Nucleus accumbens (tissue), 56 donors: ENCODE data around the gene TRIM45.
"Not testable (repeated sequence)": the region's sequence is repeated elsewhere in the genome, so short reads cannot be mapped to it uniquely, and the experiment has no call there.

Experiments
- DNase-seq, 56 donors: peaks; one replicate each; lab custom pipeline; 2025; lab: John Stamatoyannopoulos, UW

The TRIM45 gene

DNA sequence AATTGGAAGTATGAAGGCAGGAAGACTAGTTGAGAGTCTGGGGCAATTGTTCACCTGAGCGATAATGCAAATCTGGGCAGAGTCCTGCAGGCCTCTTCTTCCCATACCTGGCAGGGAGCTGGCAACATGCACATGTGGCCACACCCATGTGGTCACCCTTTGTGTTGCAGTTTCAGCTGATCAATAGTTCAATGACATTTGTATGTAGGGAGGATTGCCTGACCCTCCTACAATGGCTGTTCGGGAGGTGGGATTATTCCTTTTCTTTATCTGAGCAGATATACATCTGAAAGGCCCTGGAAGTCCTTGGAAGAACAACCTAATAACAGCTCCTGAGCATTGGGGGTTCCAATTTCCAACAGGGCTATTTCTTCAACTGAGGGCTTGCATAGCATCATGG, 15.2 kb upstream of the TRIM45 start:
- no peak for DNase-seq

DNA sequence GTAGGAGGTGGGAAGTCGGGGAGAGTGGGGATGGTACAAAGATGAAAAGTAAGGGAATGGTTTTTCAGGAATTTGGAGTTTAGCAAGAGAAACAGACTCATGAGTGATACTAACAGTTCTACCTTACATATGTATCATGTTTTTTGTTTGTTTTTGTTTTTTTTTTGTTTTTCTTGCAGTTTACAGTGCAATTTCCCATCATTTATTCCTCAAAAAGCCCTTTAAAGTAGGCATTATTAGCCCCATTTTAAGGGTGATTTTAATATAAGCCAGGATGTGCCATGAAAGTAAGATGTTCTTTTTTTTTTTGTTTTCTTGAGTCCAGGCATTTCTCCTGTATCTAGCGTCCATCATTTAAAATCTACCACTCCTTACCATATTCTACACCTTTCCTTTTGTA, 13.8 kb upstream of the TRIM45 start:
- no peak for DNase-seq

DNA sequence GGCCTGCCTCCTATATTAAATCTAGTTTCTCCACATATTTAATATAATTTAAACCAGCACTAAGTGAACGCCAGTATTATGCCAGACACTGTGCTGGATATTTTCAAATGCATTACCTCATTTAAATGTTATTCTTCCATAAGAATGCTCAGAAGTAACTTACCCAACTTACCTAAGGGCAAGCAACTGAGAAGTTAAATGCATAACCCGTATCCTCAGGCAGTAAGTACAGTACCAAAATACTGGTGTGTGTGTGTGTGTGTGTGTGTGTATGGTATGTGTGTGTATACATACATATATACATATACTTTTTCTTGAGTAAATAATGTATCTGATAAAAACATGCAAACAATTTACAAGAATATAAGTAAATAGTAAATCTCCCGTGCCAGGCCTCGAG, 9.0 kb upstream of the TRIM45 start:
- DNase-seq: no peak

DNA sequence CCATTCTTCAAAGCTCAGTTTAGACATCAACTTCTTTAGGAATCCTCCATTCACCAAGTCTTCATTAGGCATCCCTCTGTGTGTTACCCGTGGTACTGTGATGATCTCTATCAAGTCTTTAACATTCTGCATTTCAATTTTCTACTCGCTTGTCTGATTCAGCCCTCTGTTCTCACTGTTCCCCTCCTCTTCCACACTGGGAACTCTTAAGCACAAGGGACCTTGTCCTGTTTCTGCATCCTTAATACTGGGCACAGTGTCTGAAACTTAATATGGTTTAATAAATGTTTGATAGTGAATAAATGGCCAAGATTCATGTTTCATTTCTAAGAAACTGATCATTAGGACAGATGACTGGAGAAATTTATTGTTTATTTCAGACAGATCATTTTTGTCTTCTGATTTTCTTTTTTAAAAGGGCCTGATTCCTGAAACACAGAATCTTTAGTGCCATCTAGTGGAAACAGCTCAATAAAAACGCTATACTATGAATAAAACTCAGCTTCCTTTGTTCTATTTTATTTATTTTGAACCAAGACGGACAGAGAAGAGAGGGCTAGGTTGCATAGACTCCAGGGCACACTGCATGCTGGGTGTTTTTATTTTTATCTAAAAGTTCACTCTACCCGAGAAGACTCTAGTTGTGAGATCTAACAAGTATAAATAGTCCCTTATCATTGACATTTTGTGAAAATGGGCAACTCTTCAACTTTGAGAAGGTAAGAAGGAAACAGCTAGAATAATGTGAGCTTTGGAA, 7.0 kb upstream of the TRIM45 start:
- no peak for DNase-seq

DNA sequence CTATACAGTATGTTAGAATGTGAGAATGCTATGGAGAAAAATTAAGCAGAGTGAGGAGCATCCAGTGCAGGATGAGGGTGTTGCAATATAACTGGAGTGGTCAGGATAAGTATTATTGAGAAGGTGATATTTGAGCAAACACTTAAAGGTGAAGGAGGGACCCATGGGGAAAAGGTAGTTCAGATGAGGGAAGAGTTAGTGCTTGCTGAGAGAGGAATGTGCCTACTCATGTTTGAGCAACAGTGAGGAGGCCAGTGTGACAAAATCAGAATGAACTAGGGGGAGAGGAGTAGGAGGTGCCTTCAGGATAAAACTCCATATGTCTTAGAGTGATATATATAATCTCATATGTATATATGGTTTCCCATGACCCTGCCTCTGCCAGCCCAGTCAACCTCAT, 6.2 kb upstream of the TRIM45 start:
- no peak for DNase-seq

DNA sequence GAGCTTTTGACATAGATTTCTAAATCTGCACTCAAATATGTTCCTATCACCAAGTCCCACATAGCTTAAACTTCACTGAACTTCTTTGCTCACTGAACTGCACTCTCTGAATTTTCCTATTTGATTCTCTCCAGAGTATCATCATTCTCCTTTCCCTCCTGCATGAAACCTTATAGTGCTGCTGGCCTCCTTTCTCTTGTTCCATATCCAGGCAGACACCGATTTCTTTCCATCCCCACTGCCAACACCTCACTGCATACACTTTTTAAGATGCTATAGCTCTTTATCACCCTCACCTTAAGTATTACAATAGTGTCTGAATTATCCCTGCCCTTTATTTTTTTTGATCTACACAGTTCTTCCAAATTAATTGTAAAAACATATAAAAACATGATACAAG, 3.1 kb upstream of the TRIM45 start:
- DNase-seq: no peak

DNA sequence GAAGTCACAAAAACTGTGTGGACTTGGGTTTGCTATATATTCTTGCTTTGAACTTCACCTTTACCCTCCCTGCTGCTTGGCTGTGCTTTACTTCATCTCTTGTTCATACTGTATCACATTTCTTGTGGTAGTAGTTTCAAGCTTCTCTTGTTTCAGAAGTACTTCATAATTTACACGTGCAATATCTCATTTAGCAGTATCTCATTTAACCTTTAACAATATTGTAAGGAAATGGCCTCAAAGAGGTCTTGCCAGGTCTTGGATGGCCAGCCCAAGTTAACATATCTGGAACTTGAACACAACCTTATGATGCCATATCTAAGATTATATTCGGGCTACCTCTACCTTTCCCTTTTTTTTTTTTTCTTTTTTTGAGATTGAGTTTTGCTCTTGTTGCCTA, 1.7 kb upstream of the TRIM45 start:
- no peak for DNase-seq

DNA sequence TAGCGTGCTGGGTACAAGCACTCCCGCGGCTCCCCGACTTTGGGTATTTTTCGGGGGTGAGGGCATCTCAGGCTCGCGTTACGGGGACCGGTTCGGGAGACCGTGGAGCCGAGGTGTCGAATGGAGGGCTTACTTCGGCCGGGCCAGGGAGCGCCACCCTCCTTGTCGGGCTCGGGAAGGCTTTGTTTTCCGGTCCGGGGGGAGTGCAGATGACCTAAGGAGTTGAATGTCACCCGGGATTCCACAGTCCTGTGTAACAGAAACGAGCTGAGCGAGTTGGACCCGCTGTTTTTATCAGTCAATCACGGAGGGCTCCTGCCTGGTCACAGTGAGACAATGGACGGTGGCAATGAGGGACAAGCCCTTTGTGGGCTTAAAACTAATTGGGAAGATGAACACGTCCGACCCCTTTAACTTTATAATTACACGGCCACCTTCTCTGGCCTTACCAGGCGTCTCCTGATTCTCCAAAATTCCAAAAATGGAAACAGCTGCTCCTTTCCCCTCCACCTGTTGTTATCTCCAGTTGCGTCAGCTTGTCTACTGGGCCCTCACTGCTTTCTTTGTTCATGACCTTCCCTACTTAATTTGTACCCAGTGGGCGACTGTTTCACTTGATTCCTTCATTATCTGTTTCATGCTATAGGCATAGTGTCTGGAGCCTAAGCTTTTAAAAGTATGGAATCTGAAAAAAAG, 929 bp upstream of the TRIM45 start:
- DNase-seq: peak in 2 of 56 donors; percentile 54 to 77

DNA sequence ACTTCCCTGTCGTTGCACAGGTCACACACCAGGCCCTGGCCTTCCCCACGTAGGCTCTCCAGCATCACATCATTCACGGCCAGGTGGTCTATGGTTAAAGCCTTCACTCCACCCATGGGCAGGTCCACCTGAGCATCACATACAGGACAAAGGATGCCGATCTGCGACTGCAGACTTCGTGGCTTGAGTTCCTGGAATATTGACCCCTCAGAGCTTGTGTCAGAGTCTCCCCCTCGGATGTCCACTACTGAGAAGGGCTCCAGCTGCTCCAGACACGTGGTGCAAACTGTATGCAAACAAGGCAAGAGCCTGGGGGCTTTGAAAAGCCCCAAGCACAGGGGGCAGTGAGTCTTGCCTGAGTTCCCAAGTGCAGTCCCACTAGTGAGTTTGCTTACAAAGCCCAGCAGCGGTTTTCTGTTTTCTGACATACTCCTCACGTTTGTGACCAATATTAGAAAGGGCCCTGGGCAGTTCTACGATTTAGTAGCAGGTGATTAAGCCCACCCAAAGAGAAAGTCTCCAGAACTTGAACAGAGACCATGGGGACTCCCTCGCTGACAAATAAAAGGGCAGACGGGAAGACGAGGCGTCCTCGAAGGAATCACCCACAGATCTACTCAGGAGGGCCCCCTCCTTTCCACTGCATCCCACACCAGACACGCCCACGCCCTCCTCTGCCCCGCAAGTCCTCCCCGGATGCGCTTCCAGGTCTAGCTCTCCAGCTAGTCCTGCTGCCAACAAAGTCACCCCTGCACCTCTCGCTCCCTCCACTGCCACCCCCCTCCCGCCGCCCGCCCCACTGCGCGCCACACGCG, 568 bp downstream of the TRIM45 start:
- DNase-seq: peak in 5 of 56 donors; percentile 37 to 70 (median 61)

DNA sequence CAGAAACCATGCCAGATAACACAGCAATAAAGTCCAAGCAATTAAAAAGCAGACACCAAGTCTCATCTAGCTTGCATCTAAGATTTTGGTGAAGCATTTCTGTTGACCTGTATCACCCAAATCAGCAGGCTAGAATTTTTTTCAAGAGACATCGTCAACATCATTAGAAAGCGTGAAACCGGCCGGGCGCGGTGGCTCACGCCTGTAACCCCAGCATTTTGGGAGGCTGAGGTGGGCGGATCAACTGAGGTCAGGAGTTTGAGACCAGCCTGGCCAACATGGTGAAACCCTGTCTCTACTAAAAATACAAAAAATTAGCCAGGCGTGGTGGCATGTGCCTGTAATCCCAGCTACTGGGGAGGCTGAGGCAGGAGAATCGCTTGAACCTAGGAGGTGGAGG, 2.4 kb downstream of the TRIM45 start:
- not testable (repeated sequence) for DNase-seq

DNA sequence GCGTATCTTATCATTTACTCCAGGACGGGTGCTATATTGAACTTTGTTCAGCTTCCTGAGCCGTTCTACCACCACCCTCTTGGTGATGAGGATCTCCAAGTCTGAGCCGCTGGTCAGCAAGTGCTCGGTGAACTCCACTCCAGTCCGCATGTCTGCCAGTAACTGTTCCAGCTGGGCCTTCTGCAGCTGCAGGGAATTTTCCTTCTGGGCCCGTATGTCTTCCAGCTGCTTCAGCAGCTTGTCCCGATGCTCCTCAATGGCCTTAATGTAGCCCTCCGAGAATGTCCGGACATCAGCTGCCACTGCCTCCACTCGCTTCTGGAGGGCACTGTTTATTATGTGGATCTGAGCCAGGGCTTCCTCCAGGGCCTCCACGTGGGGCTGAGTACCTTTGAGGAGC, 3.4 kb downstream of the TRIM45 start:
- DNase-seq: peak in 1 of 56 donors; percentile 5

DNA sequence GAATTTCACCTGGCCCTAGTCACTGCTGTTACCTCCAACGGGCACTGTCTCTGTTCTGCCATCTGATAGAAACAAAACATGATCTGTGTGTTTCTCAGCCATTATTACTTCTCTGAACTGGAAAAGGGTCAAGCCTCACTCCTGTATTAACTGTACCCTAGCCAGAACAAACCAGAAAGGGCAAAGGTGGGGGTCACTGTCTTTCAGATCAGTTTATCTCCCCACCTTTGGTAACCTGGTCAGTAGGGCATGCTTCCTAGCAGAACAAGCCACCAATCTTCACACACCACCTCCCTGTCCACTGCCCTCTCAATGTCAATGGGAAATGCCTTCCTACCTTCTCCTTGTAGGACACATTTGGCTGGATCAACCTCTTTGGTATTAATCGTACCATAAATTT, 3.9 kb downstream of the TRIM45 start:
- DNase-seq: no peak

DNA sequence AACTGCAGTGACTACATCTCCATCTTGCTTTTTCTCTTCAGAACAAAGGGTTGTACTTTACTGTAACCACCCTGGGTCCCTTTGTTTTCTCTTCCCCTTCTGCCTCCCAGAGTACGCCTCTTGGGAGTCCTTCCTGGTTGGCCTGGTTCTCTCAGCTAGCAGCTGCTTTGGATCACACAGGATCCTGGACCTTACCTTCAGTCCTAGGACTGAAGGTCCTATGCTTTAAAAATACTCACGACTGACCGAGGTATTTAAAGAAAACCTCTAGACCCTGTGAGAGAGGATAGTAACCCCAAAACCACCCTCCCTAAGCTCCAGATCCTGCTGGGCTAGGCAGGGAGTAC, 4.8 kb downstream of the TRIM45 start:
- no peak for DNase-seq

DNA sequence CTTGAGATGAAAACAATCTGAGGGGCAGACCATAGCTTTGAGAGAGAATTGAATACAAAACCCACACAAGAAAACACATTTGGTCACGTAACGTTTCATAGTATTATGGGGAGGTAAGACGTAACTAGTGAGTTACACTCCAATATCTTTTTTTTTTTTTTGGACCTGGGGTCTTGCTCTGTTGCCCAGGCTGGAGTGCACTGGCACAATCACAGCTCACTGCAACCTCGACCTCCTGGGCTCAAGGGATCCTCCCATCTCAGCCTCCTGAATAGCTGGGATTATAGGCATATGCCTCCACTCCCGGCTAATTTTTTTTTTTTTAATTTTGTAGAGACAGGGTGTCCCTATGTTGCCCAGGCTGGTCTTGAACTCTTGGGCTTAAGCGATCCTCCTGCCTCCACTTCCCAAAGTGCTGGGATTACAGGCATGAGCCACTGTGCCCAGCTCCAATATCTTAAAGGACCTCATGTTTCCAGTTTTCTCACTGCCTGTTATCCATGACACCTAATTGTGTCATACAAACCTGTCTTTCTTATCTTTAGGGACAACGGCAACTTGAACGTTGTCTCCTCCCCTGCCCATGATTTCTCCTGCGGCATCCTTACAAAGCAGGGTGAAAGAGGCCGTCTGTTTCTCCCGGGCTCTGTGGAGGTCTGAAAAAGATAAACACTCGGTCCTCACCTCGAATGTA, 5.3 kb downstream of the TRIM45 start:
- DNase-seq: no peak

DNA sequence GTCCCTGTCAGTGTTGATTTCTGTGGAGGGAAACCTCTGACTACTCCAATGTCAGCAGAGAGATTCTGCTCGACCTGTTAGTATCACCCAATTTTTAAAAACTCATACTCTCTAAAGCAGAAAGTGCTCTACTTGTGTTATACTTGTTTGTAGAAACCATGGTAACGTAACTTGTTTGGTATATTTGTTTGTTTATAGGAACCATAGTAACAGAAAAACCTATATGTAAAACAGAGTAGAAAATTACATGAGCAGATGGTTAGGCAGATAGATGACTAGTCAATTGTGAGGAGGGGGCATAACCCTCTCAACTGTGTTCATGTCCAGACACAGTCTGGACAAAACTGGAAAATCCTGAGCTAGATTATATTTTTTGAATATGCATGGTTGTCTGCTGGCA, 6.7 kb downstream of the TRIM45 start:
- DNase-seq: no peak

DNA sequence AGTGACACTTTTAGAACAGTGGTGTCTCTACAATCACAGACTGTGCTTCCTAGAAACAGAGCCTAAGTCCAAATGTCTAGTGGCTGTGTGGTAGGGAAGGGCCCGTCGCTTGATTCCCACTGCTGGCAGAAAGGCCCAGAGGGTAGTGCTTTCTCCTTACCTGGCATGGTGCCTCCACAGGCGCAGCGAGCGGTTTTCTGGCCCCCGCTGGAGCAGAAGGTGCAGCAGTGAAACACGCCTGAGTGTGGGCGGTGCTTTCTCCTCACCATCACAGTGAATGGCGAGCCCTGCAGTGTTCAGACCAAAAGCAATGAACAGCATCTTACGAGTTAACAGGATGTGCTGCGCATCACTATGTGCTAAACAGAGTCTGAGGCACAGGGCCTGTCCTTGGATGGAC, 8.3 kb downstream of the TRIM45 start:
- peak in 17 of 56 donors; percentile 4 to 47 (median 17) for DNase-seq

DNA sequence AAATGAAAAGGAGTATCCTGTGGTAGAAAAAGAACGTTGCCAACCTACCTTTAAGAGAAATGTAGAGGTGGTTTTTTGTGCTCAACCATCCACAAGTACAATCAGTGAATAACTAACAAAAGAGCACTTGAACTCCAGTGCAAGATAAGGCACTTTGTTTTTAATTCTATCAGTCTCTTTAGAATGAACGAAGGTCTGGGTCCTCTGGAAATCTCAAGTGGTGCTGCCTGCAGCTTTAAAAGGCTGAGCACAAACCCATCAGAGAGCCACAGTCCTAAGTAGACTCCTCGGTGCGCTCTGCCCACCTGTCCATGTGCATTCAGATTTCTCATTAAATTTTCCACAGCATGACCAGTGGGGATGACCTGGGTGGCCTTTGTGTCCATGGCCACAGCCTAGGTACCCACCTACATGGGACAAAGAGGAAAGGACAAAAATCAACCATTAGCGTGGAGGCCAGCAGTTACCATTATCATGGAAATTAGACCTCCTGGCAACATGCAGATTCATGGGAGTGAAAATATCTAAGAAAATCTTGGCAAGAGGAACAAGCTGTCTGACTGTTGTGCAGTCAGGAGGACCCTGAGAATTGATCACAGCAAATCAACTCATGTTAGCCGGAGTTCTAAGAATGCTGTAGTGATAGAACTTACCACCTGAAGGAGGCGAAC, 9.4 kb downstream of the TRIM45 start:
- no peak for DNase-seq

DNA sequence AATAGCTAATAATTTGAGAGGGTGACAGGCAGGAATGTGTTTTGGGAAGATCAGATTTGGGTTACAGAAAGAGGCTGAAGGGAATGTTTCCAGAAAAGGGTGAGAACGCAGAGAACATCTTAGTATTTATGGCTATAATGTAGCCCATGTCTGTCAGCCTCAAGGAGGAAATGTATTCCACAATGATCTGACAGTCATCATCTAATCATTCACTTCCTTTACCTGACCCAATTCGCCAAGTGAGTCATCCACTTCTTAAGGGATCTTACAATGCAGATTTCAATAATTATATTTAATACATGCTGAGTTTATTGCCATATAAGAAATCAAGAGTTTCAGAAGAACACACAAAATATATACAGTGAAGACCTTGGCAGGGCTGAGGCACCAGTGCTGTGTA, 10.8 kb downstream of the TRIM45 start:
- no peak for DNase-seq

DNA sequence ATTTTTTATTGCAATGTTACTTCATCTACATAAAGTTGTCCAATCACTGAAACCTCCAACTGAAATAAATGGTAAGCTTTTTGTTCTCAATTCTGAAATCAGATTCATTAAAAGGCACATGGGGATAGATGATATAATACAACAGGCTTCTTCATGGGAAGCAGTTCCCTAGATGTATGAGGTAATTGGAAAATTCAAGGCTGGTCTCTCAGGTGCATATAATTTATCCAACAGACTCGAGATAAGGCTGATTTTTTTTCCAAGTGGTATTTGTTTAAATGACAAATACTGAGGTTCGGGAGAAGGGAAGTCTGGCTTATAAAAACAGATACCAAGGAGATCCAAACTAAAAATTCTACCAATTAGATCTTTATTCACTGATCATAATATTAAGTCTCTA, 14.2 kb downstream of the TRIM45 start:
- no peak for DNase-seq

DNA sequence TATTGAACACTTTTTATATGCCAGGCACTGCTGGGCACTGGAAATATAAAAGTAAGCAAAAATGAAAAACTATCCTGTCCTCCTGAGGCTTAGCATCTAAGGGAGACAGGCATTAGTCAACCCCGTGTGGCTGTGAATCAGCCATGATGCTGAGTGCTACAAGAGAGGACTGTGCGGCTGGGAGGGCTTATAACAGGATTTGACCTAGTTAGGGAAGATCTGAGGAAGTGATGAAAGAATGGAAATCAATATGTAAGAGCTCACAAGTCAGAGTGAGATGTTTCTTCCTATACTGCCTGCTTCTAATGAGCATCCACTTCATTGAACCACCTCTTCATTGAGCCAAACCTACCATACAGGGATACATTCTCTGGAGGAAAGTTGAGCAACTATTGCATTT, 15.1 kb downstream of the TRIM45 start:
- no peak for DNase-seq
